H1 (cell line): Measurements from ENCODE around the gene ATP5PF. TPM values are rescaled to one million over a fixed set of nuclear protein-coding genes. Genes with fewer than 3 reads are reported as not detected.

ENCODE experiments used
- SIN3A ChIP-seq, 2 experiments: IDR thresholded peaks in 1 of 2; conservative IDR thresholded peaks in 1 of 2; 2 replicates each; pipeline ENCODE4 v1.6.1; 2011 to 2012; ENCODE audit warnings: low read length in 2 of 2, improper control_type of control experiment in 1 of 2, low read depth in 1 of 2, mild to moderate bottlenecking in 1 of 2
- SRF ChIP-seq: IDR thresholded peaks from 2 replicates; pipeline ENCODE4 v1.6.1; 2011; ENCODE audit warnings: mild to moderate bottlenecking, low read depth, low read length, moderate library complexity
- TBP ChIP-seq: IDR thresholded peaks from 2 replicates; pipeline ENCODE4 v1.6.1; 2011; ENCODE audit warnings: low read depth, low read length, improper control_type of control experiment
- TCF12 ChIP-seq: IDR thresholded peaks from 2 replicates; pipeline ENCODE4 v1.6.1; 2011; ENCODE audit warnings: low read depth, mild to moderate bottlenecking, low read length
- TEAD4 ChIP-seq: IDR thresholded peaks from 2 replicates; pipeline ENCODE4 v1.6.1; 2012; ENCODE audit warnings: low read depth, low read length, inconsistent platforms, mixed read lengths
- polyA plus RNA-seq, 7 experiments: library from polyadenylated mRNA; depleted of rRNA in 3 of 7; stranded (reverse) in 5 of 7; unstranded in 2 of 7; fragments of >200 nt in 5 of 7; fragments of 200-250 nt in 2 of 7; gene quantifications; 1 replicate in 5 of 7; 2 replicates in 1 of 7; 4 replicates in 1 of 7; pipeline versions ENCODE4 v1.2.1 to v1.2.3, GENCODE V29; 2011 to 2013; ENCODE audit warnings: missing spikeins in 2 of 7, mixed read lengths in 2 of 7
- total RNA-seq: library from RNA; stranded (reverse); fragmentation: NEBNext Ultra II Directional; extraction: Animal tissue kit (Norgen Biotek cat#: 25700); gene quantifications from 2 replicates; pipeline ENCODE4 v1.2.1, GENCODE V29; 2021

Gene ATP5PF
- total and polyA plus RNA-seq, 2 of the 8 experiments (the other 6 are each of a cell fraction or from before 2014, with no cell fraction given) = 135 to 240 TPM

DNA sequence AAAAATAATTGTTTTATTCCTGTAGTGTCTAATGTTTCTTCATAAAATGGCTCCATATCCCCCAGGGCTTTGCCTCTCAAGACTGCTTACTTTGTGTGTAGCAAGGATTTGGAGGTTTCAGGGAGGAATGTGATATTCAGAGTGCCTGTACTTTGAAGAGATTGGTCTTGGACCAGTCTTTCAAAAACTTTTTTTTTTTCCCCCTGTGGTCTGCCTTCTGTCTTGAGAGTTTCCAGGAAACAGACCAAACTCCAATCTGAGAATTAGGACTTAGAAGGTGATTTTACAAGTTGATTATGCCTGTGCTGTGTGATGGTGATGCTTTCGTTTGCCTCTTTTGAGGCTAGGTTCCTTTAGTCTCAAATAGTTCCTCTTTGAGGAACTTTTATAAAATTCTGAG is 26.0 kb upstream of the ATP5PF start (continued):
- TF ChIP-seq SIN3A (conservative IDR thresholded peaks at IDR 0.05 in 1 of 2, IDR thresholded peaks at IDR 0.05 in 1 of 2; ENCODE audit: low read depth in 1 of 2, low read length in 2 of 2) (no peak), SRF (no peak), TEAD4 (no peak), TCF12 (no peak), TBP (no peak)
